K562 (cell line): ENCODE results near the gene LHX3. TPM values are rescaled to one million over a fixed set of nuclear protein-coding genes. Genes with fewer than 3 reads are reported as not detected.

Source experiments
- ATAC-seq: fragments of 200-7000 bp; cut with Tn5 transposase; 3 replicates; pipeline ENCODE4 v1.9.1; 2020; ENCODE audit warnings: moderate library complexity
- BruUV-seq: library from RNA; stranded (reverse); fragments of 400-500 nt; replicated peaks from 2 replicates; lab custom pipeline; 2021; lab: Mats Ljungman, UMichigan
- CTCF ChIA-PET: fragments of 300-600 bp; formaldehyde crosslinking; extraction: SDS; loops from one replicate; lab custom pipeline; 2021; ENCODE audit warnings: low intra/inter-chr PET ratio; lab: Yijun Ruan, JAX
- POLR2A ChIA-PET: fragments of 300-600, 350-650 bp; sonication (Branson Sonifier 250); formaldehyde crosslinking; extraction: SDS; loops from one replicate; lab custom pipeline; 2021; ENCODE audit warnings: antibody characterized with exemption, inconsistent platforms; lab: Yijun Ruan, JAX
- DNase-seq, 4 experiments: peaks; one replicate each; pipeline versions ENCODE4 v3.0.0 to v3.0.0-alpha.2; 2011 to 2018; ENCODE audit warnings: low spot score in 3 of 4, mixed read lengths in 3 of 4; ENCODE audit errors: extremely low read depth in 1 of 4
- FAIRE-seq: peaks from 2 replicates; lab custom pipeline; 2011; peaks lifted over from hg19 to GRCh38; lab: Jason Lieb, UNC
- H2AFZ ChIP-seq: 2 replicates; pipeline ENCODE4 v1.6.0; 2011; ENCODE audit warnings: low read depth, low read length, control low read depth, inconsistent platforms
- H3K27ac ChIP-seq: fragments of 200-600 bp; 3 replicates; pipeline ENCODE4 v1.8.0; 2011; ENCODE audit warnings: low read depth, mild to moderate bottlenecking, control low read depth, inconsistent platforms, low read length, moderate library complexity, mixed read lengths; ENCODE audit errors: extremely low read depth
- H3K27me3 ChIP-seq, 2 experiments: fragments of 300-600 bp in 1 of 2; 2 replicates in 1 of 2; 3 replicates in 1 of 2; pipeline versions ENCODE4 v1.6.0 to v1.8.0; 2011; ENCODE audit warnings: inconsistent platforms in 2 of 2, low read length in 2 of 2, mild to moderate bottlenecking in 1 of 2, mixed read lengths in 1 of 2, moderate library complexity in 1 of 2; ENCODE audit not compliant: control insufficient read depth in 2 of 2, insufficient read depth in 2 of 2
- H3K36me3 ChIP-seq: fragments of 300-600 bp; 3 replicates; pipeline ENCODE4 v1.8.0; 2011; ENCODE audit warnings: mild to moderate bottlenecking, low read length, inconsistent platforms; ENCODE audit not compliant: control insufficient read depth, insufficient read depth
- H3K4me1 ChIP-seq, 2 experiments: fragments of 200-600 bp in 1 of 2; replicated peaks in 1 of 2; 2 replicates in 1 of 2; 3 replicates in 1 of 2; pipeline versions ENCODE4 v1.5.1 to v1.8.0; 2011; ENCODE audit warnings: inconsistent platforms in 2 of 2, low read length in 2 of 2, mild to moderate bottlenecking in 1 of 2, mixed read lengths in 1 of 2, moderate library complexity in 1 of 2; ENCODE audit not compliant: control insufficient read depth in 2 of 2, insufficient read depth in 2 of 2
- H3K4me2 ChIP-seq: 2 replicates; pipeline ENCODE4 v1.6.1; 2011; ENCODE audit warnings: low read length, control low read depth, inconsistent platforms, mixed read lengths; ENCODE audit not compliant: insufficient read depth
- H3K4me3 ChIP-seq: fragments of 200-600 bp; sonication (generic), shearing (Covaris generic); 2 replicates; pipeline ENCODE4 v1.5.1; 2016; ENCODE audit warnings: control low read depth, inconsistent platforms
- H3K79me2 ChIP-seq: fragments of 200-600 bp; 3 replicates; pipeline ENCODE4 v1.8.0; 2011; ENCODE audit warnings: low read length, inconsistent platforms; ENCODE audit not compliant: control insufficient read depth, insufficient read depth
- H3K9ac ChIP-seq, 2 experiments: 2 replicates each; pipeline versions ENCODE4 v1.6.0 to v1.6.1; 2011; ENCODE audit warnings: low read depth in 2 of 2, low read length in 2 of 2, control low read depth in 1 of 2, inconsistent platforms in 1 of 2, mild to moderate bottlenecking in 1 of 2, mixed read lengths in 1 of 2; ENCODE audit not compliant: insufficient read depth in 1 of 2
- H3K9me1 ChIP-seq: one replicate; pipeline ENCODE4 v1.6.0; 2011; ENCODE audit warnings: inconsistent platforms, mild to moderate bottlenecking, low read length, moderate library complexity; ENCODE audit not compliant: control insufficient read depth, insufficient read depth
- H3K9me3 ChIP-seq: replicated peaks from 2 replicates; pipeline ENCODE4 v1.5.1; 2011; ENCODE audit warnings: low read depth, low read length, inconsistent platforms; ENCODE audit not compliant: control insufficient read depth, insufficient read depth
- H4K20me1 ChIP-seq: replicated peaks from 2 replicates; pipeline ENCODE4 v1.6.1; 2011; ENCODE audit warnings: low read length, inconsistent platforms, mixed read lengths; ENCODE audit not compliant: control insufficient read depth, insufficient read depth
- CLOCK ChIP-seq: fragments of 250-450 bp; sonication (Bioruptor Pico); IDR thresholded peaks from 2 replicates; pipeline ENCODE4 v1.4.0; 2020; ENCODE audit warnings: mild to moderate bottlenecking, moderate library complexity, borderline replicate concordance
- RBFOX2 ChIP-seq: fragments of 200-400 bp; formaldehyde crosslinking; IDR thresholded peaks from 2 replicates; pipeline ENCODE4 v1.6.1; 2017; ENCODE audit warnings: low read depth, mild to moderate bottlenecking, low read length, moderate library complexity
- WGBS: fragments of 100-300 bp; shearing (Covaris generic); methylation state at CpG from one replicate; pipeline ENCODE4 v1.1.6; 2016; ENCODE audit warnings: low coverage, mixed read lengths; ENCODE audit not compliant: insufficient coverage; ENCODE audit errors: missing lambda C conversion rate; 5-methylcytosine and 5-hydroxymethylcytosine counted together
- in situ Hi-C: fragments of 300-500 bp; cut with MboI; formaldehyde crosslinking; loops from 4 replicates; pipeline ENCODE4 v1.15.0; 2018; ENCODE audit warnings: inconsistent platforms, mixed read lengths
- intact Hi-C: fragments of 100-400 bp; cut with micrococcal nuclease; formaldehyde crosslinking; loops from 2 replicates; pipeline ENCODE4 v1.14.2; 2022
- polyA plus RNA-seq, 8 experiments: library from polyadenylated mRNA; depleted of rRNA in 4 of 8; stranded (reverse) in 5 of 8; unstranded in 3 of 8; fragments of >200 nt; fragmentation: Nextera tagmentation in 2 of 8; fragmentation: Illumina TruSeq in 1 of 8; extraction: Ambion mirVana in 2 of 8; extraction: Trizol in 1 of 8; gene quantifications; 2 replicates each; pipeline versions ENCODE4 v1.2.1 to v1.2.3, GENCODE V29; 2011 to 2014; ENCODE audit warnings: inconsistent platforms in 1 of 8, missing spikeins in 1 of 8
- total RNA-seq, 7 experiments: library from RNA; depleted of rRNA in 6 of 7; stranded (reverse); fragments of >200 nt in 6 of 7; fragmentation: Illumina TruSeq in 2 of 7; extraction: Trizol in 2 of 7; gene quantifications; 2 replicates each; pipeline versions ENCODE4 v1.2.1 to v1.2.3, GENCODE V29; 2011 to 2021; ENCODE audit warnings: low replicate concordance in 1 of 7

Gene LHX3
- total and polyA plus RNA-seq, 9 of the 15 experiments (the other 6 are each of a cell fraction or from before 2014, with no cell fraction given), result 0.09 TPM; not detected in 8

- in situ Hi-C loops, result no loop called here
- intact Hi-C loops, result no loop called here
- peak overlapping the region in 1 of 2 experiments; percentile 62; a peak in 2 of 4 replicates for H3K9ac ChIP-seq
- H4K20me1 ChIP-seq, result peaks cover 56% of the 10 kb centered on the region
- no peak for ATAC-seq
- no peak for FAIRE-seq
- H2AFZ ChIP-seq, result no peak overlapping the region
- ChIA-PET POLR2A (interaction anchor here (0.7 kb wide), 1 partner anchor 39 kb away, joined by 5 read pairs; no protein-coding TSS in a partner anchor), CTCF (no interaction called here)
- 87% methylated on average over 20 of the region's 20 CpGs for WGBS
- peaks cover 47 to 68% of the 10 kb centered on the region in 2 experiments for H3K4me1 ChIP-seq
- BruUV-seq, result no TSS peak
- no peaks in the 10 kb centered on the region for H3K27me3 ChIP-seq
- H3K4me2 ChIP-seq, result no peak overlapping the region
- no peak overlapping the region for H3K27ac ChIP-seq
- H3K36me3 ChIP-seq, result peaks cover 51% of the 10 kb centered on the region
- TF ChIP-seq RBFOX2 (peak; percentile 30; the same call in 1 of the 2 replicates), CLOCK (no peak)
- peaks cover 10% of the 10 kb centered on the region for H3K9me1 ChIP-seq
- peaks cover 89% of the 10 kb centered on the region for H3K79me2 ChIP-seq
- no peak for DNase-seq
- H3K9me3 ChIP-seq, result no peaks in the 10 kb centered on the region
- no peak overlapping the region for H3K4me3 ChIP-seq
These were observed 36.0 kb upstream of the LHX3 start for GRCh38 chr9:136240941-136241340.
